Measurements from ENCODE around the gene ALG9.

Gene ALG9

DNA sequence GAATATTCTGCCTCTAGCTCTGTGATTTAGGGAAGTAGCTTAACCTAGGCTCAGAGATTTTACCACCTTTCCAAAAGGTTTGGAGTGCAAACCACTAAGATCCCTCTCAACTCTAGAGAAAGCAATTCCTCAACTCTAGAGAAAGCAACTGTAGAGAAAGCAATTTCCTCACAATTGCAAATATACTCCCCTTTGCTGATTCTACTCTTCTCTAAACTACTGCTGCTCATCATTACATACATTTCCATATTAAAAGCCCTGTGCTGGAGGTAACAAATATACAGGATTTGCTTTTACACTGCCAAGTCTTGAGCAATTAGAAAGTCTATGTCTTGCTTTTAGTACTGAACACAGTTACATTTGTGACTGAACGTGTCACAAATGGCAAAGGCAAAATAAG lies 48.2 kb downstream of the ALG9 start:
- POLR2A ChIA-PET: no interaction called here
- peaks cover 0 to 2% of the 10 kb centered on the region in 2 experiments; a peak in 1 of 3 replicates for H3K36me3 ChIP-seq (ENCODE audit: control insufficient read depth in 2 of 2, insufficient read depth in 1 of 2, low read length in 2 of 2)
- CTCF ChIA-PET: interaction anchor here (0.6 to 1.2 kb wide), 4 partner anchors 45 to 344 kb away, joined by 3 to 5 read pairs (median 4); no protein-coding TSS in a partner anchor

DNA sequence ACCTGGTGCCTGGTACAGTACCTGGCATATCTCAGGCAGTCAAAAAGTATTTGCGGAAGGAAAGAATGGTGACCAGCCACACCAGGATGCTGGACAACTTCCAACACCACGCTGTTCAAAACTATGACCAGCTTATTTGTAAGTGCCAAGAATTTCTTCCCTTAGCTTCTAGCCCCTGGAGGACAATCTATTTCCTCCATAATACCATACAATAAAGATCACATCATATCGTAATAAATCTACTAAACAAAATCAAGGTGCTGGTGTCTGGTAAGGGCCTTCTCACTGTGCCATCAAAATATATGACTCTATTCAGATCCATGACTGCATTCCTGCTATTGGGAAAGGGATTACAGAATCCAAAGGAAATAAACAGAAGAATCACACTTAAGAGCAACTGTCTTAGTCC lies 51.5 kb downstream of the ALG9 start:
- Histone ChIP-seq H3K9me3 (ENCODE audit: control insufficient read depth, insufficient read depth, low read depth, low read length) (no peaks in the 10 kb centered on the region), H3K27ac (ENCODE audit: extremely low read depth, low read depth, low read length) (no peak overlapping the region), H3K36me3 (ENCODE audit: control insufficient read depth in 2 of 2, insufficient read depth in 1 of 2, low read length in 2 of 2) (peaks cover 0 to 4% of the 10 kb centered on the region in 2 experiments; a peak in 1 of 3 replicates), H3K4me1 (ENCODE audit: control insufficient read depth, insufficient read depth, low read length) (no peaks in the 10 kb centered on the region), H3K4me3 (ENCODE audit: low read depth, low read length) (no peak overlapping the region)
- ChIA-PET POLR2A (no interaction called here), CTCF (interaction anchor here (0.7 kb wide), 1 partner anchor 48 kb away, joined by 6 read pairs; no protein-coding TSS in a partner anchor)
- no peak for TF ChIP-seq ZNF785 (tag by site-specific recombination; IDR thresholded peaks at IDR 0.05)
- TF ChIP-seq SP3 (tag by site-specific recombination; IDR thresholded peaks at IDR 0.05): no peak
- no peak for TF ChIP-seq REPIN1 (tag by site-specific recombination; IDR thresholded peaks at IDR 0.05; ENCODE audit: low read depth)
- TF ChIP-seq ZSCAN16 (tag by site-specific recombination; IDR thresholded peaks at IDR 0.05): no peak
- no peak for TF ChIP-seq ZNF664 (tag by site-specific recombination; IDR thresholded peaks at IDR 0.05)
- TF ChIP-seq EGR2 (tag by site-specific recombination; IDR thresholded peaks at IDR 0.05; ENCODE audit: low read depth): no peak
- TF ChIP-seq, protein P1, sequence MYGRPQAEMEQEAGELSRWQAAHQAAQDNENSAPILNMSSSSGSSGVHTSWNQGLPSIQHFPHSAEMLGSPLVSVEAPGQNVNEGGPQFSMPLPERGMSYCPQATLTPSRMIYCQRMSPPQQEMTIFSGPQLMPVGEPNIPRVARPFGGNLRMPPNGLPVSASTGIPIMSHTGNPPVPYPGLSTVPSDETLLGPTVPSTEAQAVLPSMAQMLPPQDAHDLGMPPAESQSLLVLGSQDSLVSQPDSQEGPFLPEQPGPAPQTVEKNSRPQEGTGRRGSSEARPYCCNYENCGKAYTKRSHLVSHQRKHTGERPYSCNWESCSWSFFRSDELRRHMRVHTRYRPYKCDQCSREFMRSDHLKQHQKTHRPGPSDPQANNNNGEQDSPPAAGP (tag by site-specific recombination; IDR thresholded peaks at IDR 0.05): no peak
- TF ChIP-seq ZNF660 (tag by site-specific recombination; IDR thresholded peaks at IDR 0.05): no peak
- no peak for TF ChIP-seq ZBTB7A (tag by site-specific recombination; IDR thresholded peaks at IDR 0.05; ENCODE audit: low read depth)
- no peak for TF ChIP-seq SCRT2 (tag by site-specific recombination; IDR thresholded peaks at IDR 0.05)
- TF ChIP-seq, protein P2, sequence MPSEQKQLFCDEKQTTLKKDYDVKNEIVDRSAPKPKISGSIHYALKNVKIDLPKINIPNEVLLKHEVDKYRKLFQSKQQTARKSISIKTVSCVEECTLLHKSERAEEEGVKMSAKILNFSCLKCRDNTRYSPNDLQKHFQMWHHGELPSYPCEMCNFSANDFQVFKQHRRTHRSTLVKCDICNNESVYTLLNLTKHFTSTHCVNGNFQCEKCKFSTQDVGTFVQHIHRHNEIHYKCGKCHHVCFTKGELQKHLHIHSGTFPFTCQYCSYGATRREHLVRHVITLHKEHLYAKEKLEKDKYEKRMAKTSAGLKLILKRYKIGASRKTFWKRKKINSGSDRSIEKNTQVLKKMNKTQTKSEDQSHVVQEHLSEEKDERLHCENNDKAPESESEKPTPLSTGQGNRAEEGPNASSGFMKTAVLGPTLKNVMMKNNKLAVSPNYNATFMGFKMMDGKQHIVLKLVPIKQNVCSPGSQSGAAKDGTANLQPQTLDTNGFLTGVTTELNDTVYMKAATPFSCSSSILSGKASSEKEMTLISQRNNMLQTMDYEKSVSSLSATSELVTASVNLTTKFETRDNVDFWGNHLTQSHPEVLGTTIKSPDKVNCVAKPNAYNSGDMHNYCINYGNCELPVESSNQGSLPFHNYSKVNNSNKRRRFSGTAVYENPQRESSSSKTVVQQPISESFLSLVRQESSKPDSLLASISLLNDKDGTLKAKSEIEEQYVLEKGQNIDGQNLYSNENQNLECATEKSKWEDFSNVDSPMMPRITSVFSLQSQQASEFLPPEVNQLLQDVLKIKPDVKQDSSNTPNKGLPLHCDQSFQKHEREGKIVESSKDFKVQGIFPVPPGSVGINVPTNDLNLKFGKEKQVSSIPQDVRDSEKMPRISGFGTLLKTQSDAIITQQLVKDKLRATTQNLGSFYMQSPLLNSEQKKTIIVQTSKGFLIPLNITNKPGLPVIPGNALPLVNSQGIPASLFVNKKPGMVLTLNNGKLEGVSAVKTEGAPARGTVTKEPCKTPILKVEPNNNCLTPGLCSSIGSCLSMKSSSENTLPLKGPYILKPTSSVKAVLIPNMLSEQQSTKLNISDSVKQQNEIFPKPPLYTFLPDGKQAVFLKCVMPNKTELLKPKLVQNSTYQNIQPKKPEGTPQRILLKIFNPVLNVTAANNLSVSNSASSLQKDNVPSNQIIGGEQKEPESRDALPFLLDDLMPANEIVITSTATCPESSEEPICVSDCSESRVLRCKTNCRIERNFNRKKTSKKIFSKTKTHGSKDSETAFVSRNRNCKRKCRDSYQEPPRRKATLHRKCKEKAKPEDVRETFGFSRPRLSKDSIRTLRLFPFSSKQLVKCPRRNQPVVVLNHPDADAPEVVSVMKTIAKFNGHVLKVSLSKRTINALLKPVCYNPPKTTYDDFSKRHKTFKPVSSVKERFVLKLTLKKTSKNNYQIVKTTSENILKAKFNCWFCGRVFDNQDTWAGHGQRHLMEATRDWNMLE (tag by site-specific recombination; conservative IDR thresholded peaks at IDR 0.05; ENCODE audit: low read depth): no peak
- TF ChIP-seq ZNF140 (tag by site-specific recombination; IDR thresholded peaks at IDR 0.05): no peak
- no peak for TF ChIP-seq ZNF354C (tag by site-specific recombination; IDR thresholded peaks at IDR 0.05; ENCODE audit: borderline replicate concordance, low read depth)
- no peak for TF ChIP-seq IKZF3 (tag by site-specific recombination; IDR thresholded peaks at IDR 0.05)

More for the DNA sequence above, 48.2 kb downstream of the ALG9 start:
- Histone ChIP-seq H3K4me1 (ENCODE audit: control insufficient read depth, insufficient read depth, low read length) (no peaks in the 10 kb centered on the region), H3K27ac (ENCODE audit: extremely low read depth, low read depth, low read length) (no peak overlapping the region), H3K4me3 (ENCODE audit: low read depth, low read length) (no peak overlapping the region), H3K9me3 (ENCODE audit: control insufficient read depth, insufficient read depth, low read depth, low read length) (no peaks in the 10 kb centered on the region)
- TF ChIP-seq ZNF561 (tag by site-specific recombination; IDR thresholded peaks at IDR 0.05; ENCODE audit: borderline replicate concordance) (no peak), ZNF214 (tag by site-specific recombination; IDR thresholded peaks at IDR 0.05; ENCODE audit: borderline replicate concordance) (no peak), OVOL3 (tag by site-specific recombination; IDR thresholded peaks at IDR 0.05) (no peak), KLF8 (tag by site-specific recombination; IDR thresholded peaks at IDR 0.05) (no peak), GFI1B (tag by site-specific recombination; IDR thresholded peaks at IDR 0.05) (no peak)
- TF ChIP-seq, protein P3, sequence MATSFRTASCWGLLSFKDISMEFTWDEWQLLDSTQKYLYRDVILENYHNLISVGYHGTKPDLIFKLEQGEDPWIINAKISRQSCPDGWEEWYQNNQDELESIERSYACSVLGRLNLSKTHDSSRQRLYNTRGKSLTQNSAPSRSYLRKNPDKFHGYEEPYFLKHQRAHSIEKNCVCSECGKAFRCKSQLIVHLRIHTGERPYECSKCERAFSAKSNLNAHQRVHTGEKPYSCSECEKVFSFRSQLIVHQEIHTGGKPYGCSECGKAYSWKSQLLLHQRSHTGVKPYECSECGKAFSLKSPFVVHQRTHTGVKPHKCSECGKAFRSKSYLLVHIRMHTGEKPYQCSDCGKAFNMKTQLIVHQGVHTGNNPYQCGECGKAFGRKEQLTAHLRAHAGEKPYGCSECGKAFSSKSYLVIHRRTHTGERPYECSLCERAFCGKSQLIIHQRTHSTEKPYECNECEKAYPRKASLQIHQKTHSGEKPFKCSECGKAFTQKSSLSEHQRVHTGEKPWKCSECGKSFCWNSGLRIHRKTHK (tag by site-specific recombination; IDR thresholded peaks at IDR 0.05): no peak
- TF ChIP-seq, protein P4, sequence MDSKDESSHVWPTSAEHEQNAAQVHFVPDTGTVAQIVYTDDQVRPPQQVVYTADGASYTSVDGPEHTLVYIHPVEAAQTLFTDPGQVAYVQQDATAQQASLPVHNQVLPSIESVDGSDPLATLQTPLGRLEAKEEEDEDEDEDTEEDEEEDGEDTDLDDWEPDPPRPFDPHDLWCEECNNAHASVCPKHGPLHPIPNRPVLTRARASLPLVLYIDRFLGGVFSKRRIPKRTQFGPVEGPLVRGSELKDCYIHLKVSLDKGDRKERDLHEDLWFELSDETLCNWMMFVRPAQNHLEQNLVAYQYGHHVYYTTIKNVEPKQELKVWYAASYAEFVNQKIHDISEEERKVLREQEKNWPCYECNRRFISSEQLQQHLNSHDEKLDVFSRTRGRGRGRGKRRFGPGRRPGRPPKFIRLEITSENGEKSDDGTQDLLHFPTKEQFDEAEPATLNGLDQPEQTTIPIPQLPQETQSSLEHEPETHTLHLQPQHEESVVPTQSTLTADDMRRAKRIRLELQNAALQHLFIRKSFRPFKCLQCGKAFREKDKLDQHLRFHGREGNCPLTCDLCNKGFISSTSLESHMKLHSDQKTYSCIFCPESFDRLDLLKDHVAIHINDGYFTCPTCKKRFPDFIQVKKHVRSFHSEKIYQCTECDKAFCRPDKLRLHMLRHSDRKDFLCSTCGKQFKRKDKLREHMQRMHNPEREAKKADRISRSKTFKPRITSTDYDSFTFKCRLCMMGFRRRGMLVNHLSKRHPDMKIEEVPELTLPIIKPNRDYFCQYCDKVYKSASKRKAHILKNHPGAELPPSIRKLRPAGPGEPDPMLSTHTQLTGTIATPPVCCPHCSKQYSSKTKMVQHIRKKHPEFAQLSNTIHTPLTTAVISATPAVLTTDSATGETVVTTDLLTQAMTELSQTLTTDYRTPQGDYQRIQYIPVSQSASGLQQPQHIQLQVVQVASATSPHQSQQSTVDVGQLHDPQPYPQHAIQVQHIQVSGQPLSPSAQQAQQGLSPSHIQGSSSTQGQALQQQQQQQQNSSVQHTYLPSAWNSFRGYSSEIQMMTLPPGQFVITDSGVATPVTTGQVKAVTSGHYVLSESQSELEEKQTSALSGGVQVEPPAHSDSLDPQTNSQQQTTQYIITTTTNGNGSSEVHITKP (tag by site-specific recombination; IDR thresholded peaks at IDR 0.05): no peak

Data from HEK293 (cell line).